Neutrophil (primary cell): ENCODE results near the gene SMURF1.

Source experiments
- H3K27ac ChIP-seq: fragments of 200-600 bp; sonication (generic); 2 replicates; pipeline ENCODE4 v1.5.1; 2016; ENCODE audit warnings: mild to moderate bottlenecking, moderate library complexity
- H3K27me3 ChIP-seq: fragments of 200-600 bp; sonication (generic); 2 replicates; pipeline ENCODE4 v1.6.0; 2016; ENCODE audit warnings: mild to moderate bottlenecking
- H3K36me3 ChIP-seq: fragments of 200-600 bp; sonication (generic); 2 replicates; pipeline ENCODE4 v1.5.1; 2017
- H3K4me1 ChIP-seq, 2 experiments: fragments of 200-600 bp in 1 of 2; sonication (generic) in 1 of 2; 1 replicate in 1 of 2; 2 replicates in 1 of 2; pipeline versions ENCODE4 v1.5.1 to v1.6.1; 2013 to 2016; ENCODE audit warnings: low read depth in 1 of 2, low read length in 1 of 2, mild to moderate bottlenecking in 1 of 2, moderate library complexity in 1 of 2; ENCODE audit not compliant: control insufficient read depth in 1 of 2, insufficient read depth in 1 of 2
- H3K4me3 ChIP-seq, 2 experiments: fragments of 200-600 bp in 1 of 2; sonication (generic) in 1 of 2; 1 replicate in 1 of 2; 2 replicates in 1 of 2; pipeline ENCODE4 v1.5.1; 2013 to 2016; ENCODE audit warnings: low read depth in 1 of 2, low read length in 1 of 2, mild to moderate bottlenecking in 1 of 2, moderate library complexity in 1 of 2
- H3K9me3 ChIP-seq: fragments of 200-600 bp; sonication (generic); 2 replicates; pipeline ENCODE4 v1.5.1; 2016
- TF ChIP-seq, protein P1 (sequence below): fragments of 200-600 bp; sonication (generic); IDR thresholded peaks from 2 replicates; pipeline ENCODE4 v1.5.1; 2016; ENCODE audit warnings: antibody characterized with exemption

SMURF1 gene

GRCh38 chr7:98981701-98982100 lies 162.2 kb downstream of the SMURF1 start:
- TF ChIP-seq, protein P1, sequence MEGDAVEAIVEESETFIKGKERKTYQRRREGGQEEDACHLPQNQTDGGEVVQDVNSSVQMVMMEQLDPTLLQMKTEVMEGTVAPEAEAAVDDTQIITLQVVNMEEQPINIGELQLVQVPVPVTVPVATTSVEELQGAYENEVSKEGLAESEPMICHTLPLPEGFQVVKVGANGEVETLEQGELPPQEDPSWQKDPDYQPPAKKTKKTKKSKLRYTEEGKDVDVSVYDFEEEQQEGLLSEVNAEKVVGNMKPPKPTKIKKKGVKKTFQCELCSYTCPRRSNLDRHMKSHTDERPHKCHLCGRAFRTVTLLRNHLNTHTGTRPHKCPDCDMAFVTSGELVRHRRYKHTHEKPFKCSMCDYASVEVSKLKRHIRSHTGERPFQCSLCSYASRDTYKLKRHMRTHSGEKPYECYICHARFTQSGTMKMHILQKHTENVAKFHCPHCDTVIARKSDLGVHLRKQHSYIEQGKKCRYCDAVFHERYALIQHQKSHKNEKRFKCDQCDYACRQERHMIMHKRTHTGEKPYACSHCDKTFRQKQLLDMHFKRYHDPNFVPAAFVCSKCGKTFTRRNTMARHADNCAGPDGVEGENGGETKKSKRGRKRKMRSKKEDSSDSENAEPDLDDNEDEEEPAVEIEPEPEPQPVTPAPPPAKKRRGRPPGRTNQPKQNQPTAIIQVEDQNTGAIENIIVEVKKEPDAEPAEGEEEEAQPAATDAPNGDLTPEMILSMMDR: no peak
- H3K4me3 ChIP-seq: no peak overlapping the region
- no peaks in the 10 kb centered on the region for H3K9me3 ChIP-seq
- H3K27me3 ChIP-seq: no peaks in the 10 kb centered on the region
- peaks cover 3 to 6% of the 10 kb centered on the region in 2 experiments for H3K4me1 ChIP-seq
- no peak overlapping the region for H3K27ac ChIP-seq
- peaks cover 87% of the 10 kb centered on the region for H3K36me3 ChIP-seq

- no peak overlapping the region for H3K4me3 ChIP-seq
- TF ChIP-seq, protein P1: no peak
- peaks cover 99% of the 10 kb centered on the region for H3K36me3 ChIP-seq
Observed at GRCh38 chr7:98978672-98979071, 165.2 kb downstream of the SMURF1 start.

More at GRCh38 chr7:98978672-98979071, 165.2 kb downstream of the SMURF1 start:
- Histone ChIP-seq H3K27ac (no peak overlapping the region), H3K4me1 (no peaks in the 10 kb centered on the region), H3K9me3 (no peaks in the 10 kb centered on the region), H3K27me3 (no peaks in the 10 kb centered on the region)
